GM10266 (cell line): Measurements from ENCODE around the gene TSR3.

ENCODE experiments used
- DNase-seq: peaks from one replicate; pipeline ENCODE4 v3.0.0; 2012; ENCODE audit errors: extremely low spot score
- TF ChIP-seq, protein P1 (sequence below): IDR thresholded peaks from 2 replicates; pipeline ENCODE4 v1.5.1; 2012; ENCODE audit warnings: mild to moderate bottlenecking, low read depth; ENCODE audit not compliant: control insufficient read depth, insufficient read depth; ENCODE audit errors: missing control alignments

Gene TSR3

DNA sequence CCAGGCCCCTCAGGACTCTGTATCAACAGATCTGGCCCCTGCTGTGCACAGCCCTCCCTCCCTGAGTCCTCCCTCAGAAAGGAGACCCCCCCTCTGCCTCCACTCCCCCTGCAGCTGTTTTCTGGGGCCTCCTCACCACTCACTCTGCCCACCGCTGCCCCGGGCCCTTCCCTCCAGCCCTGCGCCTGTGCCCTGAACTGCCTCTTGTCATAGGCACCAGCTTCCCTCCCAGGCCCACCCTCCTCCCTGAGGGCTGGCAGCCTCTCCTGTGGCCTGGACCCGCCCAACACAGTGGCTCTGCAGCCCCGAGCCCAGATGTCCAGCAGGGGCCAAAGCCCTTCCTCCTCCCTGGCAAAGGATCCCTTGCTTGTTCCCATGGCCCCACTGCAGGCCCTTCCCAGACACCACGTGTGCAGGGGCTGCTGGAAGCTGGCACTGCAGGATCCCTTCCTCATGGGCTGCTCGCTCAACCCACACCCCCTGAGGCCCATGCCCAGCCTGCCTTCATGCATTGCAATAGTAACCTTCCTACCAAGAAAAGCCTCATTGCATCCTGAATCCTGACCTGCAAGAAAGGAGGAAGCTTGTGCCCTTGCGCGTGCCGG is 25.8 kb upstream of the TSR3 start:
- DNase-seq, result no peak
- TF ChIP-seq, protein P1, sequence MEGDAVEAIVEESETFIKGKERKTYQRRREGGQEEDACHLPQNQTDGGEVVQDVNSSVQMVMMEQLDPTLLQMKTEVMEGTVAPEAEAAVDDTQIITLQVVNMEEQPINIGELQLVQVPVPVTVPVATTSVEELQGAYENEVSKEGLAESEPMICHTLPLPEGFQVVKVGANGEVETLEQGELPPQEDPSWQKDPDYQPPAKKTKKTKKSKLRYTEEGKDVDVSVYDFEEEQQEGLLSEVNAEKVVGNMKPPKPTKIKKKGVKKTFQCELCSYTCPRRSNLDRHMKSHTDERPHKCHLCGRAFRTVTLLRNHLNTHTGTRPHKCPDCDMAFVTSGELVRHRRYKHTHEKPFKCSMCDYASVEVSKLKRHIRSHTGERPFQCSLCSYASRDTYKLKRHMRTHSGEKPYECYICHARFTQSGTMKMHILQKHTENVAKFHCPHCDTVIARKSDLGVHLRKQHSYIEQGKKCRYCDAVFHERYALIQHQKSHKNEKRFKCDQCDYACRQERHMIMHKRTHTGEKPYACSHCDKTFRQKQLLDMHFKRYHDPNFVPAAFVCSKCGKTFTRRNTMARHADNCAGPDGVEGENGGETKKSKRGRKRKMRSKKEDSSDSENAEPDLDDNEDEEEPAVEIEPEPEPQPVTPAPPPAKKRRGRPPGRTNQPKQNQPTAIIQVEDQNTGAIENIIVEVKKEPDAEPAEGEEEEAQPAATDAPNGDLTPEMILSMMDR, result no peak

DNA sequence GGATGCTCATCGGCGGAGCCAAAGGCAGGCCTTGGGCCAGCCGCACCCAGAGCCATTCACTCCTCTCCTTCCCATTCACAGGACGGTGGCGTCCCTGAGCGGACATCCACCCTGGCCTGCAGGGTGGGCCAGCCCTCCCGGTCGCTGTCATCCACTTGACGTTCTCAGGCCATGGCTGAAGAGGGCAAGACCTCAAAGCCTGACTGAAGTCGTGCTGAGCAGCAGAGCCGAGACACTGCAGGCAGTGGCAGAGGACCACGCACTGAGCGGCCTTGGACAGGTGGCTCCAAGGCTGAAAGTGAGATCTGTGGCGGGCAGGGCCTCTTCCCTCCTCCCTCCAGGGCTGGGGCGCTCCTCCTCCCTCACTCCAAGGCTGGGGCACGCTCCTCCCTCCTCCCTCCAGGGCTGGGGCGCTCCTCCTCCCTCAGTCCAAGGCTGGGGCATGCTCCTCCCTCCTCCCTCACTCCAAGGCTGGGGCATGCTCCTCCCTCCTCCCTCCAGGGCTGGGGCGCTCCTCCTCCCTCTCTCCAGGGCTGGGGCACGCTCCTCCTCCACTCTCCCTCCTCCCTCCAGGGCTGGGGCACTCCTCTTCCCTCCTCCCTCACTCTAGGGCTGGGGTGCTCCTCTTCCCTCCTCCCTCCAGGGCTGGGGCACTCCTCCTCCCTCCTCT is 24.2 kb upstream of the TSR3 start:
- DNase-seq, result no peak
- TF ChIP-seq, protein P1, result no peak

DNA sequence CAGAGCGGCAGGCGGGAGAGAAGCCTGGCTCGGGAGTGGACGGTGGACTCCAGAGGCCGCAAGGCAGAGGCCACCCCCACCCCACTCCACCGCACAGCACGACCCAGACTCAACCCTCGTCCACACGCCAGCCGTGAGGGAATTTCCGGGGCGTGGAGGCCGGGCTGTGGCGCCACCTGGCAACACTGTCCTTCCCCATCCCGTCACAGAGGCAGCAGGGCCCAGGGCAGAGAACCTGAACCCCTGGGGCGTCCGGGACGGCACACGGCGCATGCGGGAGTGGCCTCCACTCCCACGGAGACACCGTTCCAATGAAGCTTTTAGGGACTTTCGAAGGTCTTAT is 23.6 kb upstream of the TSR3 start:
- TF ChIP-seq, protein P1, result no peak
- DNase-seq, result no peak

DNA sequence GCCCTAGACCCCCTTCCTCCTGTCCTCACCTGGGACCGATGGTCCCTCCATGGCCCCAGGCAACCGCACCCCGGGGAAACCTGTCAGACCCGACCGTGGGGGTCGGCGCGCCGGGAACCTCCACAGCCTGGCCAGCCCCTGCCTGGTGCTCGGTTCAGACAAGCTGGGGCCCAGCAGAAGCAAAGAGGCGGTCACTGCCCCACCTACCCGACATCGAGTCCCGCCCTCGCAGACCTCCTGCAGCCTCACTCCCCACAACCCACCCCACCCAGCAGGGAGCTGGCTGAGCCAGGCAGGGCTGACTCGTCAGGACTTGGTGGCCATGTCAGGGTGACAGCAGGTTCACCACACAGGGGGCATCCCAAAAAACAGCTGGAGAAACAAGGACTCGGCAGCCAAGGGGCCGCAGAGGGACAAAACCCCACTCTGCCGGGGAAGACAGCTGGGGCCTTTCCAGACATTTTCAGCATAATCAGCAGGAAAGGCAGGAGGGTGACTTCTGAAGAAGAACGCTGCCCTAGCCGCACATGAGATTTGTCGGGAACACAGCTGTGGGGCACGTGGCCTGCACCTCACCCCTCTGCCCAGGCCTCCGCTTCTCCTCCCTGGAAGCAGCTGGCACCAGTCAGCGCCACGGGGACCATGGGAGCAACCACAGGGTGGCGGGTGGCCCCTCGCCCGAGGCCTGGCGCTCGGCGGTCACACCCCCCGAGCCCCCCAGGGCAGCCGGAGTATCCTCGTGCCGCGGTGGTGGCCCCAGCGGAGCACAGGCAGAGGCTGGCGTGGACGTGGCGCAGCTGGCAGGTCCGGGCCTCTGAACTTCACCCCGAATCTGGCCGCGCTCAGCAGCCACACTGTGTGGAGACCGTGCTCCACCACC is 23.0 kb upstream of the TSR3 start:
- TF ChIP-seq, protein P1, result no peak
- DNase-seq, result no peak

DNA sequence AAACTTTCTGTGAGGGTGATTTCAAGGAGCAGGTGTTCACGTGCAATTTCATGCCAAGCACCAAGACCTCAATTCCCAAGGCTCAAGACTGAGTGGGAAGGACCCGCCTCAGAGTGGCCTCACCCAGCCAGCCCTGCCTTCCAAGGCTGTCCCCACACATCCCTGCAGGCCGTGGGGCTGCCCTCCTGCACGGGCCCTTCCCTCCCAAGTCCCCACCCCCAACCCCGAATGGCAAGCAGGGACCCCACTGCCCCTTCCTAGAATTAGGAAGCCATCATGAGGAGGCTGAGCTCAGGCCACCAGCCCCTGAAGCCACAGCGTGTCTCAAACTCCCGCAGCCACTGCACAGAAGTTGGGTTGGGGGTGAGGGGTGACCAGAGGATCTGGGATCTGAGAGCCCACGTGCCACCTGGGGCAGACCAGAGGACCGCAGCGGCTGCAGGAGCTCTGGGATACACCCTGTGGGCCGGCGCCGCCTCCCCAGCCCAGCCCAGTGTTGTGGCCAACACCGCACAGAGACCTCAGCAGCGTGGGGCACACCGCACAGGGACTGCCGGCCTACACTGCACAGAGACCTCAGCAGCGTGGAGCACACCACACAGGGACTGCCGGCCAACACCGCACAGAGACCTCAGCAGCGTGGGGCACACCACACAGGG is 20.7 kb upstream of the TSR3 start:
- DNase-seq, result no peak
- TF ChIP-seq, protein P1, result no peak

DNA sequence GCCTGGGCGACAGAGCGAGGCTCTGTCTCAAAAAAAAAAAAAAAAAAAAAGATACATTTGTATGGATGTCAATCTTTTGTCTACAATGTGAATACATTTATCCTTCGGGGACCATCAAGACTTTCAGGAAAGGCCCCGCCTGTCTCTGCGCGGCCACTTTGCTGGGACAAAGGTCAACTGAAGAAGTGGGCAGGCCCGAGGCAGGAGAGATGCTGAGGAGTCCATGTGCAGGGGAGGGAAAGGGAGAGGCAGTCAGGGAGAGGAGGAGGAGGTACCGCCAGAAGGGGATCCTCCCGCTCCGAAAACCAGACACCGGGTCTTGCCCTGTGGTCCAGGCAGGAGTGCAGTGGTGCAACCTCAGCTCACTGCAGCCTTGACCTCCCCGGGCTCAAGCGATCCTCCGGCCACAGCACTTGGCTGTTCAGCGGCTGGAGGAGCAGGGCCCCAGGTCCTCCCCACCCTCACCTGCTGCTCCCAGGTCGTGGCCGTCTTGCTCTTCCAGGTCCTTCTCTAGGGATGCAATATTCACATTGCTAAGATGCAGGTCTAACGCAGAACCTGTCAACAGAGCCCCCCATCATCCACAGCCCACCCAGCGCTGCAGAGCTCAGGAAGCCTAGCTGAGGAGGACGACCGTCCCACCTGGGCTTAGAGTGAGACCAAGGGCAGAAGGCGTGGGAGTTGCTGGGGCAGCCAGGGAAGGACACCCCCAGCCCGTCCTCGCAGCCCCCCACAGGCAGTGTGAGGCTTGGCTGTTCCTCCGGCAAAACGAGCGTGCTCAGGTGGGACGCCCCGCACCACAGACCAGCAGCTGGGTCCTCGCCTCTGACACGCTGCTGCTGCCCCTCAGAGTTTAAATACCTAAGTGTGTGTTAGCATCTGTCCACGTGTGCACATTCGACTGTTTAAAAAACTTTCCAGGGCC is 19.6 kb upstream of the TSR3 start:
- no peak for DNase-seq
- TF ChIP-seq, protein P1, result no peak
